Heart right ventricle (tissue), 16 donors: ENCODE data around the gene LINGO3. TPM values are rescaled to one million over a fixed set of nuclear protein-coding genes. Genes with fewer than 3 reads are reported as not detected.

Experiments used
- ATAC-seq, 8 donors: fragments of 200-7000 bp; cut with Tn5 transposase; one replicate each; pipeline ENCODE4 v1.9.1; 2020; ENCODE audit warnings: mild to moderate bottlenecking in 8 of 8, moderate library complexity in 8 of 8, moderate number of reproducible peaks in 1 of 8
- DNase-seq, 2 donors: peaks; one replicate each; pipeline ENCODE4 v3.0.0-alpha.2; 2020
- H3K27ac ChIP-seq, 10 donors: fragments of 200-600 bp; sonication (generic) in 2 of 10; one replicate each; pipeline versions ENCODE4 v1.5.0 to v1.8.0; 2020 to 2022; ENCODE audit warnings: mild to moderate bottlenecking in 3 of 10
- H3K27me3 ChIP-seq, 7 donors: fragments of 200-600 bp; one replicate each; pipeline ENCODE4 v1.8.0; 2021 to 2022; ENCODE audit warnings: mild to moderate bottlenecking in 2 of 7
- H3K36me3 ChIP-seq, 9 donors: fragments of 200-600 bp; sonication (generic) in 1 of 9; one replicate each; pipeline versions ENCODE4 v1.5.0 to v1.8.0; 2020 to 2022; ENCODE audit warnings: mild to moderate bottlenecking in 2 of 9
- H3K4me1 ChIP-seq, 9 donors: fragments of 200-600 bp; sonication (generic) in 1 of 9; one replicate each; pipeline versions ENCODE4 v1.5.0 to v1.8.0; 2020 to 2022; ENCODE audit warnings: mild to moderate bottlenecking in 4 of 9
- H3K4me3 ChIP-seq, 10 donors: fragments of 200-600 bp; sonication (generic) in 2 of 10; one replicate each; pipeline versions ENCODE4 v1.5.0 to v1.8.0; 2020 to 2022; ENCODE audit warnings: mild to moderate bottlenecking in 7 of 10, moderate library complexity in 2 of 10
- H3K9me3 ChIP-seq, 11 donors: fragments of 200-600 bp in 10 of 11; sonication (generic) in 2 of 11; one replicate each; pipeline versions ENCODE4 v1.5.0 to v1.8.0; 2013 to 2022; ENCODE audit warnings: mild to moderate bottlenecking in 2 of 11, control low read depth in 1 of 11, moderate library complexity in 1 of 11
- WGBS, 2 donors: extraction: QIAGEN DNeasy Blood & Tissue Kit; methylation state at CpG; one replicate each; pipeline ENCODE4 v1.1.7; 2013; ENCODE audit warnings: inconsistent platforms in 1 of 2; 5-methylcytosine and 5-hydroxymethylcytosine counted together
- intact Hi-C, 10 donors: fragments of 100-400 bp; cut with DNase I; formaldehyde crosslinking; loops; one replicate each; pipeline versions ENCODE4 v1.11.1 to v1.14.2; 2022
- polyA plus RNA-seq, 2 donors: library from polyadenylated mRNA; stranded (reverse); fragments of 200-250 nt; gene quantifications; one replicate each; pipeline ENCODE4 v1.2.3, GENCODE V29; 2013
- total RNA-seq, 10 donors: library from RNA; stranded (reverse); fragmentation: NEBNext Ultra II Directional in 3 of 10; extraction: Animal tissue kit (Norgen Biotek cat#: 25700) in 3 of 10; gene quantifications; one replicate each; pipeline versions ENCODE4 v1.2.1 to v1.2.4, GENCODE V29; 2021 to 2023
- TF ChIP-seq, protein P1 (sequence below), 9 donors: fragments of 200-600 bp; sonication (generic) in 2 of 9; IDR thresholded peaks; one replicate each; pipeline versions ENCODE4 v1.5.0 to v1.8.0; 2021 to 2022; ENCODE audit warnings: antibody characterized with exemption in 9 of 9, mild to moderate bottlenecking in 5 of 9, moderate library complexity in 1 of 9
- donor health status: Arrhythmogenic right ventricular cardiomyopathy.
- donor health status: ischemic (EF 13 %, LVEDD 7.1; RV severe dilation, severe dysfunction).
- donor health status: healthy with polysubstance abuse.
- donor health status: DM: no; HTN: yes; CAD: no.
- donor health status: DM: no; HTN: no; CAD: no.
- donor health status: ischemic (EF 25% LVEDD 6.9; RV normal size, moderate dysfunction).
- donor health status: ischemic (EF 25% LVEDD 5.7; RV mildly dilated, moderate dysfunction).
- donor health status: healthy.
- donor health status: DM: yes; HTN: yes; CAD: no.
- donor health status: Ischemic cardiomyopathy.
- donor health status: ischemic (EF 35%, LVEDD 5.7; RV mildly dilated, moderate dysfunction).
- donor health status: nonischemic (EF 11% LVEDD 7.7; RV severe dilation, severe dysfunction).
- donor health status: DM: yes; HTN: yes; CAD: no.
- donor health status: PGD.
- donor health status: ischemic (EF 29% LVEDD 5.4; RV normal size, mild dysfunction).
- donor health status: nonischemic (EF 23%, LVEDD 6.1; RV moderate dilation, normal function).

The LINGO3 gene
- total and polyA plus RNA-seq, 12 donors, result not detected

DNA sequence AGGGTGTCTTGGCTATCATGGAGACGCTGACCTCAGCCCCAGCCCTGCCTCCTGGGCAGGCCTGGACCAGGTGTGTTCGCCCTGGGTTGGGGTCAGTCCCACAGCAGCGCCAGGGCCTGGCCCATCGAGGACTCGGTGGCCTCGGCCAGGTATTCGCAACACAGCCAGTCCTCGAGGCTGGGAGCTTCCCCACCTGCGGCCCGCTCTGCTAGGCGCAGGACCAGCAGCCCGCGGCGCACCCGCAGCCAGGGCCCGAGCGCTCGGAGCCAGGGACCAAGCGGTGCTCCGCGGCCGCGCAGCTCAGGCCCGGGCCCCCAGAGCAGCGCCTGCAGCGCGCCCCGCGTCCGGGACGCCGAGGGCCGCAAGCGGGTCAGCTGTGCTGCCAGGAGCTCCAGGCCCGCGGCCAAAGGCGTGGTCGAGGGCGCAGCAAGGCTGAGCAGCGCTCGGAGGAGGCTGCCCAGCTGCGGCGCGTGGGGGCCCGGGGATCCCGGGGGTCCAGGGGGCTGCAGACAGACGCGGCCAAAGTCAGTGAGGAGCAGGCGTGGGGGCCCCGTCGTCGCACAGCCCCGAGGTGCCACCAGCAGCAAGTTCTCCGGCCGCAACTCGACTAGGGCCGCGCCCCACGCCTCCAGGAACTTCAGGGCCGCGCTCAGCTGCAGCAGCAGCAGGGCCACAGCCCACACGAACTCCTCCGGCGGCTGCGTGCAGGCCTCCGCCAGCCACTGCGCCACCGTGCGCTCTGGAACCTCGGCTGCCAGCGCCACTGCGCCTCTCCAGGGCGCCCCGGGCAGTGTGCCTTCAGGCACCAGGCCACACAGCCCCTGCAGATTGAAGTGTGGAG is 32.1 kb downstream of the LINGO3 start:
- H3K36me3 ChIP-seq, result peaks cover 0 to 56% (median 14%) of the 10 kb centered on the region in 9 donors
- DNase-seq, result peak in 1 of 2 donors; percentile 56
- H3K4me1 ChIP-seq, result peaks cover 19 to 55% (median 49%) of the 10 kb centered on the region in 9 donors
- peak in 4 of 8 donors; percentile 5 to 20 (median 16) for ATAC-seq
- H3K9me3 ChIP-seq, result no peaks in the 10 kb centered on the region
- WGBS, 2 donors, result 63 to 72% methylated on average over 65 to 74 of the region's 74 CpGs
- intact Hi-C loops, result loop anchor here in 8 of 10 donors (2.0 to 10.0 kb wide), 6 partner anchors 41 to 121 kb away; partner anchors contain the start of genes AP3D1 (in 2 of the 8) and DOT1L (in 1 of the 8)
- H3K27me3 ChIP-seq, result no peaks in the 10 kb centered on the region
- H3K4me3 ChIP-seq, result peak overlapping the region in 3 of 10 donors; percentile 3 to 20 (median 5)
- TF ChIP-seq, protein P1, sequence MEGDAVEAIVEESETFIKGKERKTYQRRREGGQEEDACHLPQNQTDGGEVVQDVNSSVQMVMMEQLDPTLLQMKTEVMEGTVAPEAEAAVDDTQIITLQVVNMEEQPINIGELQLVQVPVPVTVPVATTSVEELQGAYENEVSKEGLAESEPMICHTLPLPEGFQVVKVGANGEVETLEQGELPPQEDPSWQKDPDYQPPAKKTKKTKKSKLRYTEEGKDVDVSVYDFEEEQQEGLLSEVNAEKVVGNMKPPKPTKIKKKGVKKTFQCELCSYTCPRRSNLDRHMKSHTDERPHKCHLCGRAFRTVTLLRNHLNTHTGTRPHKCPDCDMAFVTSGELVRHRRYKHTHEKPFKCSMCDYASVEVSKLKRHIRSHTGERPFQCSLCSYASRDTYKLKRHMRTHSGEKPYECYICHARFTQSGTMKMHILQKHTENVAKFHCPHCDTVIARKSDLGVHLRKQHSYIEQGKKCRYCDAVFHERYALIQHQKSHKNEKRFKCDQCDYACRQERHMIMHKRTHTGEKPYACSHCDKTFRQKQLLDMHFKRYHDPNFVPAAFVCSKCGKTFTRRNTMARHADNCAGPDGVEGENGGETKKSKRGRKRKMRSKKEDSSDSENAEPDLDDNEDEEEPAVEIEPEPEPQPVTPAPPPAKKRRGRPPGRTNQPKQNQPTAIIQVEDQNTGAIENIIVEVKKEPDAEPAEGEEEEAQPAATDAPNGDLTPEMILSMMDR (IDR thresholded peaks at IDR 0.05), result no peak
- peak overlapping the region in 7 of 10 donors; percentile 11 to 56 (median 44) for H3K27ac ChIP-seq

DNA sequence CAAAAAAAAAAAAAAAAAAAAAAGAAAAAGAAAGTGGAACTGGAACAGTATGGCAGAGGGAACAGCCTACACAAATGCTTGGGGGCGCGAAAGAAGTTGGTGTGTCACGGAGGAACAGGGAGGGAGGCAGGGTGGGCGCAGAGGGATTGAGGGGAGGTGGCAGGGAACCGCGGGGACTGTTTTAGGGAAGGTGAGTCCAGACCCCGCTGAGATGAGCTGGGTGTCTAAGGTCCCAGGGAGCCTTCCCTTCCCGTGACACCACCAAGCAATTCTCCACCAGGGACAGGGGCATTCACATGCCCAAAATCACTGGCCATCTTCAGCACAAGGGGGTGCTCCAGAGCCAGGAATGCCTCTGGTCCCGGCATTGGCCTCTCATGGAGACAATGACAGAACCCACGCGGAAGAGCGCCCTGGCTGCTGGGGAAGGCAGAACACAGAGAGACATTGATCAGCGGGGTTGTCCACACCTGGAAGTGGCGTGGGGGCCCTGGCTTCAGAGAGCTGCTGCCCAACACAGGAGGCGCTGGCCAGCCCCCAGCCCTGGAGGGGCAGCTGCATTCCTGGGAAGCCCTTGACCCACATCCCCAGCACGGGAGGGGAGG is 32.9 kb downstream of the LINGO3 start:
- H3K4me1 ChIP-seq, result peaks cover 19 to 55% (median 49%) of the 10 kb centered on the region in 9 donors
- 47 to 55% methylated on average over 16 of the region's 16 CpGs for WGBS, 2 donors
- no peaks in the 10 kb centered on the region for H3K27me3 ChIP-seq
- peaks cover 0 to 56% (median 14%) of the 10 kb centered on the region in 9 donors for H3K36me3 ChIP-seq
- H3K9me3 ChIP-seq, result no peaks in the 10 kb centered on the region
- ATAC-seq (peak in 7 of 8 donors; percentile 10 to 49 (median 31)), DNase-seq (peak; percentile 60 to 68)
- TF ChIP-seq, protein P1 (IDR thresholded peaks at IDR 0.05), result peak; percentile 9 to 67 (median 64)
- peak overlapping the region in 7 of 10 donors; percentile 11 to 56 (median 44) for H3K27ac ChIP-seq
- H3K4me3 ChIP-seq, result no peak overlapping the region
- intact Hi-C loops, result loop anchor here (2.0 to 10.0 kb wide), 9 partner anchors 38 to 120 kb away; partner anchors contain the start of genes AP3D1 (in 2 of the 10), PLEKHJ1 (in 2 of the 10), SF3A2 (in 2 of the 10) and DOT1L (in 1 of the 10)

DNA sequence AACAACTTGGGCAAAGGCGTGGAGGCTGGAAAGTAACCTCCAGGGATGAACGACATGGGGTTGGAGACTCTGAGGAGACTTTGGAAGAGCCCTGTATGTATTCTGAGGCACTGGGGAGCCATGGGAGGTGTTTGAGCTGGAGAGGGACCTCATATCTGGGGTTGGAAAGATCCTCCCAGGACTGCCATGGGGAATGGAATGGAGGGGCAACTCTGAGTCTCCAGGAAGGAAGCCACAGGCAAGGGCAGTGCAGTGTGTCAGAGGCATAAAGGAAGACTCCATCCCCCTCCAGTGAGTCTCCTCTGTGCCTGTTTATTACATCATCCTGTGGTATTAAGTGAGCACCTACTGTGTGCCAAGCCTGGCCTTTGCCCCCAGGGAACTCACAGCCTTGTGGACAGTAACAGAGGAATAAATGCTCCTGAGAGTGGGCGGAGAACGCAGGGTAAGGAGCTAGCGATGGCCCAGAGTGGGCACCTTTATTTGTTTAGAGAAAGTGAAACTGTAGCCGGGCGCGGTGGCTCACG is 33.7 kb downstream of the LINGO3 start:
- ATAC-seq (no peak), DNase-seq (no peak)
- Histone ChIP-seq H3K36me3 (peaks cover 0 to 56% (median 14%) of the 10 kb centered on the region in 9 donors), H3K27me3 (no peaks in the 10 kb centered on the region), H3K4me3 (peak overlapping the region in 6 of 10 donors; percentile 24 to 100 (median 98)), H3K9me3 (no peaks in the 10 kb centered on the region), H3K4me1 (peaks cover 19 to 55% (median 49%) of the 10 kb centered on the region in 9 donors), H3K27ac (peak overlapping the region in 8 of 10 donors; percentile 47 to 100 (median 76))
- TF ChIP-seq, protein P1 (IDR thresholded peaks at IDR 0.05), result no peak
- intact Hi-C loops, result loop anchor here (2.0 to 10.0 kb wide), 7 partner anchors 37 to 121 kb away; partner anchors contain the start of genes AP3D1 (in 2 of the 10), PLEKHJ1 (in 2 of the 10) and SF3A2 (in 2 of the 10)
- 88 to 90% methylated on average over 9 of the region's 9 CpGs for WGBS, 2 donors
